Transverse colon (tissue), 4 donors: ENCODE measurements around the gene CD300LG. TPM values are rescaled to one million over a fixed set of nuclear protein-coding genes. Genes with fewer than 3 reads are reported as not detected.
"Not testable (repeated sequence)": the region's sequence is repeated elsewhere in the genome, so short reads cannot be mapped to it uniquely, and the experiment has no call there.

ENCODE experiments used
- DNase-seq: peaks from one replicate; pipeline ENCODE4 v3.0.0-alpha.2; 2019
- H3K27ac ChIP-seq, 4 donors: fragments of 200-600 bp; sonication (generic); 2 replicates each; pipeline ENCODE4 v1.5.1; 2016 to 2018; ENCODE audit warnings: inconsistent platforms in 4 of 4
- H3K27me3 ChIP-seq: fragments of 200-600 bp; sonication (generic); 2 replicates; pipeline ENCODE4 v1.5.1; 2017; ENCODE audit warnings: inconsistent platforms
- H3K36me3 ChIP-seq, 4 donors: fragments of 200-600 bp; sonication (generic); 2 replicates each; pipeline ENCODE4 v1.5.1; 2017 to 2019; ENCODE audit warnings: inconsistent platforms in 4 of 4
- H3K4me1 ChIP-seq, 4 donors: fragments of 200-600 bp; sonication (generic); 2 replicates each; pipeline ENCODE4 v1.5.1; 2017 to 2020; ENCODE audit warnings: inconsistent platforms in 4 of 4
- H3K4me3 ChIP-seq, 4 donors: fragments of 200-600 bp; sonication (generic); 1 replicate in 1 of 4; 2 replicates in 3 of 4; pipeline versions ENCODE4 v1.5.1 to v1.6.1; 2017 to 2019; ENCODE audit warnings: inconsistent platforms in 4 of 4
- H3K9me3 ChIP-seq, 2 donors: fragments of 200-600 bp; sonication (generic); 2 replicates each; pipeline ENCODE4 v1.5.1; 2017 to 2019; ENCODE audit warnings: inconsistent platforms in 2 of 2
- CTCF ChIP-seq, 5 experiments: fragments of 200-600 bp in 3 of 5; fragments of 450-650 bp in 2 of 5; sonication (generic) in 3 of 5; IDR thresholded peaks; 1 replicate in 2 of 5; 2 replicates in 3 of 5; pipeline ENCODE4 v1.5.1; 2016 to 2017; ENCODE audit warnings: antibody characterized with exemption in 5 of 5, inconsistent platforms in 3 of 5, mild to moderate bottlenecking in 2 of 5, moderate library complexity in 1 of 5
- EP300 ChIP-seq: sonication (generic); formaldehyde crosslinking; IDR thresholded peaks from one replicate; pipeline ENCODE4 v1.6.1; 2017; ENCODE audit warnings: antibody characterized with exemption, low read depth
- POLR2A ChIP-seq: fragments of 450-650 bp; IDR thresholded peaks from one replicate; pipeline ENCODE4 v1.6.1; 2016; ENCODE audit warnings: antibody characterized with exemption, mild to moderate bottlenecking, moderate library complexity
- POLR2AphosphoS5 ChIP-seq, 3 donors: sonication (generic); formaldehyde crosslinking; IDR thresholded peaks; one replicate each; pipeline ENCODE4 v1.6.1; 2016; ENCODE audit warnings: antibody characterized with exemption in 3 of 3
- WGBS, 2 donors: methylation state at CpG; one replicate each; pipeline ENCODE4 v1.1.5; 2018; ENCODE audit warnings: low coverage in 1 of 2; 5-methylcytosine and 5-hydroxymethylcytosine counted together
- in situ Hi-C, 4 donors: fragments of 200-750 bp; cut with MboI; loops; one replicate each; pipeline versions ENCODE4 v1.15.0 to v1.15.1; 2017; ENCODE audit warnings: low sequenced_read_pairs in 3 of 4, low pct_ligation_motif_present in 1 of 4, low pct_unique_long_range_greater_than_20kb in 1 of 4
- intact Hi-C: fragments of 100-400 bp; cut with DNase I; formaldehyde crosslinking; loops from one replicate; pipeline ENCODE4 v1.15.1; 2023; ENCODE audit warnings: low total_unique reads
- total RNA-seq, 4 donors: library from RNA; depleted of rRNA; stranded (reverse); fragments of >200 nt; gene quantifications; one replicate each; pipeline ENCODE4 v1.1.0, GENCODE V29; 2016

CD300LG gene, protein sequence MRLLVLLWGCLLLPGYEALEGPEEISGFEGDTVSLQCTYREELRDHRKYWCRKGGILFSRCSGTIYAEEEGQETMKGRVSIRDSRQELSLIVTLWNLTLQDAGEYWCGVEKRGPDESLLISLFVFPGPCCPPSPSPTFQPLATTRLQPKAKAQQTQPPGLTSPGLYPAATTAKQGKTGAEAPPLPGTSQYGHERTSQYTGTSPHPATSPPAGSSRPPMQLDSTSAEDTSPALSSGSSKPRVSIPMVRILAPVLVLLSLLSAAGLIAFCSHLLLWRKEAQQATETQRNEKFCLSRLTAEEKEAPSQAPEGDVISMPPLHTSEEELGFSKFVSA
- 10 to 100 TPM in 1 of 4 donors, 1 to 10 TPM in 1, under 1 TPM in 1, not detected in 1; 0.55 to 44.5 (median 1.4) TPM for total RNA-seq

DNA sequence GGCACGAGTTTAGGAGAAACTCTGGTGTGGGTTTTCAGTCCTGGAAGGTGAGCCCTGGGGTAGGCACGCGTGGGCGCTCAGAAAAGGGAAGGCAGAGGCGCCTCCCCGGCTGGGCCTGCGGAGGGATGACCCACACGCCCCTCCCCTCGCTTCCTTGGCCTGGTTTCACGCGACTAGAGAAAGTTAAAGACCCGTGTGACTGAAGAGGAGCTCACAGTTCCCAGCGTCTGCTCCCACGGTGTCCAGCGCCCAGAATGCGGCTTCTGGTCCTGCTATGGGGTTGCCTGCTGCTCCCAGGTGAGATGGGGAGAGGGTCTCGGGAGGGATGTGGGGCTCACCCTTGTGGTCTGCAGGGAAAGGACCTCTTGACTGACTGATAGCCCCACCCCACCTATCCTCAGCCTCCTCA lies at the start of gene CD300LG:
Gene CD300LG, plus strand, starts transcription at position 214 of the 409 bp plus-strand sequence. Its CDS starts 41 bp downstream, at position 255.
- WGBS, 2 donors, result 31% methylated on average over 17 of the region's 17 CpGs; no CpG with 5 or more reads in 1 of the 2 donors
- peaks cover 6% of the 10 kb centered on the region for H3K27me3 ChIP-seq
- intact Hi-C loops (loop anchor here (10.0 kb wide), 1 partner anchor 152 kb away; no protein-coding TSS in a partner anchor), in situ Hi-C loops (no loop called here)
- H3K9me3 ChIP-seq, result no peaks in the 10 kb centered on the region
- H3K4me3 ChIP-seq, result no peak within 1 kb of the TSS
- H3K4me1 ChIP-seq, result peaks cover 0 to 7% (median 0%) of the 10 kb centered on the region in 4 donors
- TF ChIP-seq POLR2A, result no peak
- TF ChIP-seq EP300, result no peak
- TF ChIP-seq POLR2AphosphoS5 (IDR thresholded peaks at IDR 0.05), result no peak
- no peak for TF ChIP-seq CTCF (IDR thresholded peaks at IDR 0.05)
- no peak within 1 kb of the TSS for H3K27ac ChIP-seq
- no peaks in the 10 kb centered on the region for H3K36me3 ChIP-seq
- DNase-seq, result no peak

DNA sequence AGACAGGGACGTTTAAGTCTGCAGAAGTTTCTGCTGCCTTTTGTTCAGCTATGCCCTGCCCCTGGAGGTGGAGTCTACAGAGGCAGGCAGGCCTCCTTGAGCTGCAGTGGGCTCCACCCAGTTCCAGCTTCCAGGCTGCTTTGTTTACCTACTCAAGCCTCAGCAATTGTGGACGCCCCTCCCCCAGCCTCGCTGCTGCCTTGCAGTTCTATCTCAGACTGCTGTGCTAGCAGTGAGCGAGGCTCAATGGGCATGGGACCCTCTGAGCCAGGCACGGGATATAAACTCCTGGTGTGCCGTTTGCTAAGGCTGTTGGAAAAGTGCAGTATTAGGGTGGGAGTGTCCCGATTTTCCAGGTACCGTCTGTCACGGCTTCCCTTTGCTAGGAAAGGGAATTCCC lies 49.0 kb upstream of the CD300LG start:
- peak; percentile 43 for DNase-seq
- H3K27ac ChIP-seq, intact Hi-C loops, H3K27me3 ChIP-seq, in situ Hi-C loops, H3K36me3 ChIP-seq, H3K4me1 ChIP-seq, H3K4me3 ChIP-seq, H3K9me3 ChIP-seq: not testable (repeated sequence)
- WGBS, 2 donors, result 76 to 90% methylated on average over 2 to 8 of the region's 9 CpGs

DNA sequence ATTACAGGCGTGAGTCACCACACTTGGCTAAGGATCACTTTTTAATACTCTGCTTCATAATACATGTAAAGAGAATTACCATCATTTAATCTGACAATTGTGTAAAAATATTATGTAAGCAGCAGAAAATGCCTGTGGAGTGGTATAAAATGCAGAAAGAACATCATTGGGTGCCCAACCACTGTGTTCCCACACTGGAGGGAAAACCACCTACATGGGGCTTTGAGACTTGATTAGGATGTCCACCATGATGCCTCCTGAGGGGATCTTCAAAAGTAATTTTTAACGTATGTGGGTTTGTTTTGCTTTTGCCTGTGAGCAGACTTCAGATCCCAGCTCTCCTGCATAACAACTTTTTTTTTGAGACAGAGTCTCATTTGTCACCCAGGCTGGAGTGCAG lies 47.9 kb upstream of the CD300LG start:
- no peak for DNase-seq
- no peak for TF ChIP-seq CTCF (IDR thresholded peaks at IDR 0.05)
- no peak for TF ChIP-seq POLR2A
- TF ChIP-seq EP300, result no peak
- TF ChIP-seq POLR2AphosphoS5 (IDR thresholded peaks at IDR 0.05), result no peak
- Histone ChIP-seq H3K36me3 (no peaks in the 10 kb centered on the region), H3K9me3 (no peaks in the 10 kb centered on the region), H3K27me3 (peaks cover 9% of the 10 kb centered on the region), H3K4me1 (no peaks in the 10 kb centered on the region), H3K27ac (no peak overlapping the region), H3K4me3 (no peak overlapping the region)
- 57 to 88% methylated on average over 1 to 2 of the region's 2 CpGs for WGBS, 2 donors
- intact Hi-C loops, result no loop called here
- in situ Hi-C loops, result no loop called here

GRCh38 chr17:43800736-43801135 lies 46.2 kb upstream of the CD300LG start:
- TF ChIP-seq EP300 (no peak), POLR2AphosphoS5 (IDR thresholded peaks at IDR 0.05) (no peak), POLR2A (no peak), CTCF (IDR thresholded peaks at IDR 0.05) (no peak)
- H3K27me3 ChIP-seq, result peaks cover 9% of the 10 kb centered on the region
- 76 to 88% methylated on average over 3 of the region's 3 CpGs for WGBS, 2 donors
- no peak overlapping the region for H3K27ac ChIP-seq
- intact Hi-C loops (no loop called here), in situ Hi-C loops (no loop called here)
- no peak for DNase-seq
- H3K4me3 ChIP-seq, result no peak overlapping the region
- no peaks in the 10 kb centered on the region for H3K9me3 ChIP-seq
- no peaks in the 10 kb centered on the region for H3K4me1 ChIP-seq
- no peaks in the 10 kb centered on the region for H3K36me3 ChIP-seq

GRCh38 chr17:43801844-43802243 lies 45.1 kb upstream of the CD300LG start:
- 79% methylated on average over 3 of the region's 3 CpGs; no CpG with 5 or more reads in 1 of the 2 donors for WGBS, 2 donors
- Histone ChIP-seq H3K4me3 (no peak overlapping the region), H3K27ac (no peak overlapping the region), H3K4me1 (no peaks in the 10 kb centered on the region), H3K9me3 (no peaks in the 10 kb centered on the region), H3K36me3 (no peaks in the 10 kb centered on the region), H3K27me3 (peaks cover 9% of the 10 kb centered on the region)
- intact Hi-C loops, result no loop called here
- TF ChIP-seq CTCF (IDR thresholded peaks at IDR 0.05) (no peak), EP300 (no peak), POLR2AphosphoS5 (IDR thresholded peaks at IDR 0.05) (no peak), POLR2A (no peak)
- DNase-seq, result no peak
- in situ Hi-C loops, result no loop called here
